OCI-LY1 (cell line): ENCODE data around the gene SKP1.
A peak's percentile ranks its signal among the peaks of the same experiment; 100 is the strongest.

ENCODE experiments used
- H2AFZ ChIP-seq: fragments of 200-600 bp; sonication (generic), shearing (Covaris generic); 2 replicates; pipeline ENCODE4 v1.6.0; 2014; ENCODE audit warnings: antibody characterized with exemption, mild to moderate bottlenecking, low read length
- H3F3A ChIP-seq: fragments of 200-600 bp; sonication (generic), shearing (Covaris generic); 2 replicates; pipeline ENCODE4 v1.6.0; 2014; ENCODE audit warnings: mild to moderate bottlenecking, antibody characterized with exemption, low read length, moderate library complexity; ENCODE audit not compliant: insufficient read depth
- H3K27ac ChIP-seq: fragments of 200-600 bp; sonication (generic); 2 replicates; pipeline ENCODE4 v1.5.1; 2014; ENCODE audit warnings: low read length, mixed run types, mild to moderate bottlenecking, low read depth; ENCODE audit not compliant: poor library complexity, severe bottlenecking
- H3K27me3 ChIP-seq: fragments of 200-600 bp; sonication (generic); 2 replicates; pipeline ENCODE4 v1.6.0; 2014; ENCODE audit warnings: antibody characterized with exemption, mild to moderate bottlenecking, low read length, moderate library complexity; ENCODE audit not compliant: insufficient read depth
- H3K36me3 ChIP-seq: fragments of 200-600 bp; sonication (generic); 2 replicates; pipeline ENCODE4 v1.6.1; 2014; ENCODE audit warnings: mild to moderate bottlenecking, antibody characterized with exemption, low read length, moderate library complexity, mixed read lengths; ENCODE audit not compliant: insufficient read depth
- H3K4me1 ChIP-seq: fragments of 200-600 bp; sonication (generic); 2 replicates; pipeline ENCODE4 v1.5.1; 2014; ENCODE audit warnings: mild to moderate bottlenecking, low read length, moderate library complexity; ENCODE audit not compliant: insufficient read depth, severe bottlenecking
- H3K4me2 ChIP-seq: fragments of 200-600 bp; sonication (generic), shearing (Covaris generic); 2 replicates; pipeline ENCODE4 v1.6.1; 2014; ENCODE audit warnings: low read length
- H3K4me3 ChIP-seq: fragments of 200-600 bp; sonication (generic); 2 replicates; pipeline ENCODE4 v1.5.1; 2014; ENCODE audit warnings: low read length, low read depth, mild to moderate bottlenecking, mixed read lengths; ENCODE audit not compliant: poor library complexity, severe bottlenecking
- H3K79me2 ChIP-seq: fragments of 200-600 bp; shearing (Covaris generic); 2 replicates; pipeline ENCODE4 v1.6.1; 2016; ENCODE audit warnings: mixed run types, low read length, mixed read lengths; ENCODE audit not compliant: insufficient read depth
- H3K9ac ChIP-seq: fragments of 200-600 bp; sonication (generic), shearing (Covaris generic); 2 replicates; pipeline ENCODE4 v1.6.1; 2014; ENCODE audit warnings: mild to moderate bottlenecking, low read length, mixed read lengths
- H3K9me2 ChIP-seq: fragments of 200-600 bp; sonication (generic), shearing (Covaris generic); 2 replicates; pipeline ENCODE4 v1.6.1; 2014; ENCODE audit warnings: low read depth, mild to moderate bottlenecking, low read length, mixed read lengths
- H3K9me3 ChIP-seq: fragments of 200-600 bp; shearing (Covaris generic); 2 replicates; pipeline ENCODE4 v1.6.1; 2014; ENCODE audit warnings: low read length, mixed read lengths
- H4K20me1 ChIP-seq: fragments of 200-600 bp; sonication (generic), shearing (Covaris generic); 2 replicates; pipeline ENCODE4 v1.6.0; 2016; ENCODE audit warnings: mild to moderate bottlenecking, low read length; ENCODE audit not compliant: insufficient read depth
- EZH2 ChIP-seq: fragments of 200-600 bp; sonication (generic), shearing (Covaris generic); IDR thresholded peaks from 2 replicates; pipeline ENCODE4 v1.8.0; 2017; ENCODE audit warnings: borderline replicate concordance, mixed run types, mild to moderate bottlenecking, antibody characterized with exemption, low read length, moderate library complexity, mixed read lengths
- TF ChIP-seq, protein P1 (sequence below): fragments of 200-600 bp; sonication (generic), shearing (Covaris generic); IDR thresholded peaks from 2 replicates; pipeline ENCODE4 v1.5.1; 2017; ENCODE audit warnings: mild to moderate bottlenecking, antibody characterized with exemption, low read length, moderate library complexity, mixed read lengths

SKP1 gene

DNA sequence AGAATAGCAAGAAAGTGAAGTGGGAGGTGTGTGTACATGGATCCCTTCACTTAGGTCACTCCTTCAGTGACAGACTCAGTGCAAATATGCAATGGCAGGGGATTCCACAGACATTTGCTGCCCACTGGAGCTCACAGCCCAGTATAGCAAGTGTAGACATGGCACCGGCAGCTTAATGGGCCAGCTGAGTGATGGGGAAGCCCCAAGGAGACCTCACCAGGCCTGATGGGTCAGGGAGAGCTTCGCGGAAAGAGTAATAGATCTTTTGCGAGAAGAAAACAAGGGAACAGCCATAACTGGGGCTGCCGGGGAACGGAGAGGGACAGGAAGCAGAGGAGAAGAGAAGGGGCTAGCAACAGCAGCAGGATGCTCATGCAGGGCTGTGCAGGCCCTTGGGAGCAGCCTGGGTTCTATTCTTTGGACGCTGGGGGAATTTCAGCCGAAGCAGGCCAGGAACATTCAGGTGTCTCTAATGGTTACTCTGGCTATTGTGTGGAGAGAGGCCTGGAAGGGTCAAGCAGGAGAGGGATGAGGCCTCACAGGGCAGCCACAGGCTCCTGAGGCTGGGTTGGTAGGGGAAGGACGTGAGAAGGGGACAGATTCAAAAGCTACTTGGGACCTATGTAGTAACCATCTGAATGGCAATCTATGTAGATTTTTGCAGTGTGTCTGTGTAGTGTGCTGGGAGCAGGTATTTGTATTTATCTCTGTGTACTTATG, 35.3 kb downstream of the SKP1 start:
- Histone ChIP-seq H3K9ac (no peak overlapping the region), H3K9me3 (no peaks in the 10 kb centered on the region), H3F3A (no peaks in the 10 kb centered on the region), H4K20me1 (no peaks in the 10 kb centered on the region), H3K27ac (no peak overlapping the region), H3K79me2 (no peaks in the 10 kb centered on the region), H3K36me3 (peaks cover 21% of the 10 kb centered on the region; the same call in 1 of the 2 replicates), H3K4me3 (no peak overlapping the region), H3K4me1 (no peaks in the 10 kb centered on the region), H3K9me2 (no peaks in the 10 kb centered on the region), H2AFZ (no peak overlapping the region), H3K27me3 (no peaks in the 10 kb centered on the region), H3K4me2 (no peak overlapping the region)
- no peak for TF ChIP-seq EZH2

DNA sequence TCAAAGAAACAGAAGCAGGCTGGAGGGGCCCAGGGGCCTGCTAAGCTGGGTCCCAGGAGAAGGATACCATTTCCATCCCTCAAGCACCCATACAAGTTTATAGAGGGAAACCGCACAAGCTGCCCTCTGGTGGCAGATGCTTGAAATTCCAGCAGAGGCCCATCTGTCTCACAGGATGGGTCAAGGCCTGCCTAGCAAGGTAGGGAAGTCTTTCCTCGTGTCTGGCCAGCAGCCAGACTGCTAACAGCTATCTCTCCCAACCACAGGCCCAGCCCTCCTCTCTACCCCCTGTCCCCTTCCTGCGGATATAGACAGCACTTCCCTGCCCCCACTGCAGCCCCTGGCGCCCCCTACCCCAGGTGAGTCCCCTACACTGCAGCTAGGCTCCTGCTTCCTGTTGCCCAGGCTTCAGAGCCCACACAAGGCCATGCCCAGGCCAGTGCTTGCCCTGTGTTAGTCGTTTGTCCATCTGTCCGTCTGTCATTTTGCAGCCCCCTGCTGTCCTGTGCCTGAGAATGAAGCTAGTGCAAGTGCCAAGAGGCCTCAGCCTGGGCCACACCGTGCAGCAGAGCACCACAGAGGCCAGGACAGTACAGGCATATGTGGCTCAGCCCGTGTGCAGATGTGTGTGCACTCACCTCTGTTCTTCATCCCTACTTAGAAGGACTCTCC, 36.1 kb downstream of the SKP1 start:
- Histone ChIP-seq H3K9ac (no peak overlapping the region), H3K27me3 (no peaks in the 10 kb centered on the region), H3K4me2 (no peak overlapping the region), H3K4me1 (no peaks in the 10 kb centered on the region), H3K79me2 (no peaks in the 10 kb centered on the region), H3K9me3 (no peaks in the 10 kb centered on the region), H3K9me2 (no peaks in the 10 kb centered on the region), H4K20me1 (no peaks in the 10 kb centered on the region), H3F3A (no peaks in the 10 kb centered on the region), H2AFZ (no peak overlapping the region), H3K36me3 (peaks cover 20% of the 10 kb centered on the region; the same call in 1 of the 2 replicates), H3K4me3 (no peak overlapping the region), H3K27ac (no peak overlapping the region)
- TF ChIP-seq, protein P1, sequence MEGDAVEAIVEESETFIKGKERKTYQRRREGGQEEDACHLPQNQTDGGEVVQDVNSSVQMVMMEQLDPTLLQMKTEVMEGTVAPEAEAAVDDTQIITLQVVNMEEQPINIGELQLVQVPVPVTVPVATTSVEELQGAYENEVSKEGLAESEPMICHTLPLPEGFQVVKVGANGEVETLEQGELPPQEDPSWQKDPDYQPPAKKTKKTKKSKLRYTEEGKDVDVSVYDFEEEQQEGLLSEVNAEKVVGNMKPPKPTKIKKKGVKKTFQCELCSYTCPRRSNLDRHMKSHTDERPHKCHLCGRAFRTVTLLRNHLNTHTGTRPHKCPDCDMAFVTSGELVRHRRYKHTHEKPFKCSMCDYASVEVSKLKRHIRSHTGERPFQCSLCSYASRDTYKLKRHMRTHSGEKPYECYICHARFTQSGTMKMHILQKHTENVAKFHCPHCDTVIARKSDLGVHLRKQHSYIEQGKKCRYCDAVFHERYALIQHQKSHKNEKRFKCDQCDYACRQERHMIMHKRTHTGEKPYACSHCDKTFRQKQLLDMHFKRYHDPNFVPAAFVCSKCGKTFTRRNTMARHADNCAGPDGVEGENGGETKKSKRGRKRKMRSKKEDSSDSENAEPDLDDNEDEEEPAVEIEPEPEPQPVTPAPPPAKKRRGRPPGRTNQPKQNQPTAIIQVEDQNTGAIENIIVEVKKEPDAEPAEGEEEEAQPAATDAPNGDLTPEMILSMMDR, result peak; percentile 76
- TF ChIP-seq EZH2, result no peak

DNA sequence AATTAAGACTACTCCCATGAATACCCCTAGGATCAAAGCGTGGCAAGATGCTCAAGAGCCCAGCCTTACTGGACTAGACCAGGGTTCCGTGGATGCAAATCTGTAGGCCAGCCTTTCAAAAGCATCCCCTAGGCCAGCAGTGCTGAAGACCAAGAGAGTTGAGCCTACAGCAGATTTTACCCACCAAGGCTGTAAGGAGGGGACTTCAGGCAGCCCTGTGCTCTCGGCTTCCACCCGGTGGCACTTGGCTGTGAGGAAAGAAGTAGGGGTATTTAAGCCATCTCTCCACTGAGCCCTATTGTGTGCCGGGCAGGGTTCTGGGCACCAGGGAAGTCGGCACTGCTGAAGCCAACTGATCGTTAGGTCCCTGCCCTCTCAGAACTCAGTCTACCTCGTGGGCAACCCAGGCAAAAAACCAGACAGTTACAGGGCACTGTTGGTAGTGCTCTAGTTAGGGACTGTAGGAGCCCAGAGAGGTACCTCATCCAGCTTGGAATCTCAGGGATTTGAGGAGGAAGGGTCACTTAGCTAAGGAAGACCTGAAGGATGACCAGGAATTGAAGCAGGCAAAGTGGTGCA, 36.8 kb downstream of the SKP1 start:
- H3K4me3 ChIP-seq, result no peak overlapping the region
- no peak overlapping the region for H2AFZ ChIP-seq
- no peaks in the 10 kb centered on the region for H3K79me2 ChIP-seq
- H3K4me2 ChIP-seq, result no peak overlapping the region
- TF ChIP-seq, protein P1, result no peak
- TF ChIP-seq EZH2, result no peak
- no peaks in the 10 kb centered on the region for H4K20me1 ChIP-seq
- H3K9me3 ChIP-seq, result no peaks in the 10 kb centered on the region
- H3F3A ChIP-seq, result no peaks in the 10 kb centered on the region
- H3K27me3 ChIP-seq, result no peaks in the 10 kb centered on the region
- H3K27ac ChIP-seq, result no peak overlapping the region
- H3K36me3 ChIP-seq, result peaks cover 14% of the 10 kb centered on the region; the same call in 1 of the 2 replicates
- no peaks in the 10 kb centered on the region for H3K4me1 ChIP-seq
- H3K9ac ChIP-seq, result no peak overlapping the region
- H3K9me2 ChIP-seq, result no peaks in the 10 kb centered on the region
